OCI-LY7 (cell line): ENCODE data around the gene GPRC5A.

Experiments used
- CTCF ChIP-seq: fragments of 200-600 bp; sonication (generic); conservative IDR thresholded peaks from 2 replicates; pipeline ENCODE4 v1.5.1; 2014; ENCODE audit warnings: mild to moderate bottlenecking, antibody characterized with exemption, low read length, moderate library complexity, mixed read lengths
- EZH2phosphoT487 ChIP-seq: fragments of 200-600 bp; sonication (generic); IDR thresholded peaks from 2 replicates; pipeline ENCODE4 v1.6.1; 2018; ENCODE audit warnings: low read depth, borderline replicate concordance, mild to moderate bottlenecking, mixed run types, antibody characterized with exemption, low read length, moderate library complexity, mixed read lengths

DNA sequence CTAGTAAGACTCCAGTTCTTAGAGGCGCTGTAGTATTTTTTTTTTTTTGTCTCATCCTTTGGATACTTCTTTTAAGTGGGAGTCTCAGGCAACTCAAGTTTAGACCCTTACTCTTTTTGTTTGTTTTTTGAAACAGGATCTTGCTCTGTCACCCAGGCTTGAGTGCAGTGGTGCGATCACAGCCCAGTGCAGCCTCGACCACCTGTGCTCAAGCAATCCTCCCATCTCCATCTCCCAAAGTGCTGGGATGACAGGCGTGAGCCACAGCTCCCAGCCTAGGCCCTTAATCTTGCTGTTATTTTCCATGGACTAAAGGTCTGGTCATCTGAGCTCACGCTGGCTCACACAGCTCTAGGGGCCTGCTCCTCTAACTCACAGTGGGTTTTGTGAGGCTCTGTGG is 21.3 kb downstream of the GPRC5A start:
- TF ChIP-seq CTCF, result no peak
- no peak for TF ChIP-seq EZH2phosphoT487
